Endothelial cell of umbilical vein (primary cell): ENCODE measurements around the gene AGFG2. TPM values are rescaled to one million over a fixed set of nuclear protein-coding genes. Genes with fewer than 3 reads are reported as not detected.

Experiments
- BruUV-seq: library from RNA; stranded (reverse); fragments of 400-500 nt; replicated peaks from 2 replicates; lab custom pipeline; 2021; lab: Mats Ljungman, UMichigan
- CTCF ChIA-PET: fragments of 300-600, 350-600 bp; sonication (Branson Sonifier 250); formaldehyde crosslinking; loops from one replicate; lab custom pipeline; 2021; ENCODE audit warnings: antibody characterized with exemption, inconsistent platforms; lab: Charles Lee
- POLR2A ChIA-PET: fragments of 300-600, 350-600 bp; sonication (Branson Sonifier 250); formaldehyde crosslinking; loops from one replicate; lab custom pipeline; 2021; ENCODE audit warnings: antibody characterized with exemption, inconsistent platforms; lab: Charles Lee
- DNase-seq: peaks from one replicate; pipeline ENCODE4 v3.0.0-alpha.2; 2011; ENCODE audit warnings: low read depth, low spot score
- FAIRE-seq: peaks from 2 replicates; lab custom pipeline; 2011; peaks lifted over from hg19 to GRCh38; lab: Jason Lieb, UNC
- H2AFZ ChIP-seq: 2 replicates; pipeline ENCODE4 v1.6.0; 2012; ENCODE audit warnings: low read depth, low read length, control low read depth, inconsistent platforms
- H3K27ac ChIP-seq: 2 replicates; pipeline ENCODE4 v1.5.1; 2011; ENCODE audit warnings: low read depth, mild to moderate bottlenecking, control low read depth, low read length, moderate library complexity; ENCODE audit not compliant: insufficient read depth
- H3K27me3 ChIP-seq, 2 experiments: 2 replicates each; pipeline versions ENCODE4 v1.6.0 to v1.6.1; 2011; ENCODE audit warnings: low read length in 2 of 2, mixed read lengths in 1 of 2; ENCODE audit not compliant: control insufficient read depth in 2 of 2, insufficient read depth in 2 of 2
- H3K36me3 ChIP-seq, 2 experiments: 2 replicates in 1 of 2; 3 replicates in 1 of 2; pipeline ENCODE4 v1.5.1; 2011; ENCODE audit warnings: low read length in 2 of 2, mild to moderate bottlenecking in 1 of 2, moderate library complexity in 1 of 2; ENCODE audit not compliant: control insufficient read depth in 2 of 2, insufficient read depth in 2 of 2; ENCODE audit errors: extremely low read depth in 1 of 2
- H3K4me1 ChIP-seq: 3 replicates; pipeline ENCODE4 v1.5.1; 2011; ENCODE audit warnings: mild to moderate bottlenecking, low read length; ENCODE audit not compliant: control insufficient read depth, insufficient read depth; ENCODE audit errors: extremely low read depth
- H3K4me2 ChIP-seq: 2 replicates; pipeline ENCODE4 v1.6.1; 2011; ENCODE audit warnings: low read length, control low read depth, mixed read lengths; ENCODE audit not compliant: insufficient read depth
- H3K4me3 ChIP-seq, 3 experiments: fragments of 200-600 bp in 1 of 3; sonication (generic), shearing (Covaris generic) in 1 of 3; replicated peaks in 1 of 3; 2 replicates each; pipeline ENCODE4 v1.5.1; 2011 to 2016; ENCODE audit warnings: control low read depth in 3 of 3, low read length in 3 of 3, mild to moderate bottlenecking in 2 of 3, inconsistent platforms in 1 of 3, low read depth in 1 of 3, moderate library complexity in 1 of 3; ENCODE audit not compliant: insufficient read depth in 1 of 3
- H3K79me2 ChIP-seq: 2 replicates; pipeline ENCODE4 v1.6.0; 2012; ENCODE audit warnings: low read length, inconsistent platforms; ENCODE audit not compliant: control insufficient read depth, insufficient read depth
- H3K9ac ChIP-seq: replicated peaks from 2 replicates; pipeline ENCODE3; 2011; ENCODE audit warnings: low read length, control low read depth; ENCODE audit not compliant: insufficient read depth; ENCODE audit errors: extremely low read depth
- H3K9me1 ChIP-seq: replicated peaks from 3 replicates; pipeline ENCODE4 v1.6.0; 2011; ENCODE audit warnings: mild to moderate bottlenecking, low read length; ENCODE audit not compliant: control insufficient read depth, insufficient read depth; ENCODE audit errors: extremely low read depth
- H3K9me3 ChIP-seq: replicated peaks from 2 replicates; pipeline ENCODE4 v1.5.1; 2012; ENCODE audit warnings: low read length, inconsistent platforms; ENCODE audit not compliant: control insufficient read depth, insufficient read depth
- H4K20me1 ChIP-seq: replicated peaks from 2 replicates; pipeline ENCODE3; 2011; ENCODE audit warnings: mild to moderate bottlenecking, low read length; ENCODE audit not compliant: control insufficient read depth, insufficient read depth; ENCODE audit errors: extremely low read depth
- CTCF ChIP-seq, 2 donors: IDR thresholded peaks; 1 replicate in 1 of 2; 2 replicates in 1 of 2; pipeline ENCODE4 v1.5.1; 2011; ENCODE audit warnings: low read length in 2 of 2, mild to moderate bottlenecking in 2 of 2, moderate library complexity in 2 of 2, control low read depth in 1 of 2, inconsistent platforms in 1 of 2, low read depth in 1 of 2; ENCODE audit not compliant: insufficient read depth in 1 of 2; ENCODE audit errors: extremely low read depth in 1 of 2
- EZH2 ChIP-seq: IDR thresholded peaks from 2 replicates; pipeline ENCODE4 v1.6.1; 2012; ENCODE audit warnings: borderline replicate concordance, low read depth, mild to moderate bottlenecking, moderate library complexity, low read length, inconsistent platforms; ENCODE audit not compliant: severe bottlenecking
- FOS ChIP-seq: IDR thresholded peaks from 2 replicates; pipeline ENCODE4 v1.6.1; 2011; ENCODE audit warnings: mild to moderate bottlenecking, low read length, moderate library complexity, borderline replicate concordance; ENCODE audit not compliant: insufficient read depth
- GATA2 ChIP-seq: IDR thresholded peaks from 2 replicates; pipeline ENCODE4 v1.7.0; 2011; ENCODE audit warnings: low read depth, mild to moderate bottlenecking, moderate library complexity, mixed read lengths, low read length; ENCODE audit not compliant: insufficient read length, insufficient read depth
- JUN ChIP-seq: IDR thresholded peaks from 2 replicates; pipeline ENCODE4 v1.6.1; 2011; ENCODE audit warnings: borderline replicate concordance, low read depth; ENCODE audit not compliant: insufficient read length, insufficient read depth
- MAX ChIP-seq: IDR thresholded peaks from 2 replicates; pipeline ENCODE4 v1.6.1; 2011; ENCODE audit not compliant: insufficient read depth, insufficient read length
- MYC ChIP-seq: IDR thresholded peaks from one replicate; pipeline ENCODE4 v1.6.1; 2011; ENCODE audit warnings: mild to moderate bottlenecking, low read depth, low read length
- POLR2A ChIP-seq: IDR thresholded peaks from 2 replicates; pipeline ENCODE4 v1.6.1; 2012; ENCODE audit warnings: low read depth, mild to moderate bottlenecking, control low read depth, low read length
- POLR2AphosphoS5 ChIP-seq: IDR thresholded peaks from 2 replicates; pipeline ENCODE4 v1.6.1; 2012; ENCODE audit warnings: low read depth, mild to moderate bottlenecking, control low read depth, low read length, moderate library complexity; ENCODE audit not compliant: insufficient read depth
- dilution Hi-C: fragments of 300-500 bp; cut with MboI; formaldehyde crosslinking; loops from one replicate; pipeline ENCODE4 v1.15.0; 2019; ENCODE audit warnings: low sequenced_read_pairs; ENCODE audit not compliant: extremely low pct_ligation_motif_present
- intact Hi-C: fragments of 100-400 bp; cut with micrococcal nuclease; formaldehyde crosslinking; loops from one replicate; pipeline ENCODE4 v1.10.0; 2022
- polyA plus RNA-seq, 4 experiments: library from polyadenylated mRNA; depleted of rRNA in 3 of 4; stranded (reverse) in 3 of 4; unstranded in 1 of 4; fragments of >200 nt; gene quantifications; 2 replicates each; pipeline versions ENCODE4 v1.2.1 to v1.2.3, GENCODE V29; 2011 to 2012; ENCODE audit warnings: missing spikeins in 1 of 4
- small RNA-seq: library from RNA; depleted of rRNA; stranded (forward); fragments of <200 nt; gene quantifications from one replicate; pipeline ENCODE3, GENCODE V24; 2012; ENCODE audit warnings: low replicate concordance, low read depth; ENCODE audit not compliant: insufficient read depth, insufficient read length
- total RNA-seq: library from RNA; stranded (reverse); gene quantifications from 2 replicates; pipeline ENCODE4 v1.2.3, GENCODE V29; 2021

Gene AGFG2
- total and polyA plus RNA-seq, 2 donors (not counting 3 experiments of a cell fraction or from before 2014, with no cell fraction given) = 33.6 to 44.6 TPM

- Histone ChIP-seq H3K9ac (no peak overlapping the region), H3K27ac (no peak overlapping the region), H3K9me3 (no peaks in the 10 kb centered on the region), H2AFZ (no peak overlapping the region), H3K4me3 (no peak overlapping the region), H3K27me3 (no peaks in the 10 kb centered on the region), H3K79me2 (no peaks in the 10 kb centered on the region), H3K4me1 (peaks cover 9% of the 10 kb centered on the region), H3K9me1 (no peaks in the 10 kb centered on the region), H4K20me1 (no peaks in the 10 kb centered on the region), H3K36me3 (no peaks in the 10 kb centered on the region), H3K4me2 (no peak overlapping the region)
- intact Hi-C loops = no loop called here
- no peak for DNase-seq
- TF ChIP-seq JUN (no peak), EZH2 (no peak), CTCF (IDR thresholded peaks at IDR 0.05; ENCODE audit: extremely low read depth in 1 of 2, insufficient read depth in 1 of 2, low read depth in 1 of 2, low read length in 2 of 2) (no peak), MAX (no peak), MYC (no peak), POLR2A (no peak), FOS (no peak), GATA2 (no peak), POLR2AphosphoS5 (no peak)
- FAIRE-seq = no peak
- dilution Hi-C loops = no loop called here
- POLR2A ChIA-PET = no interaction called here
- CTCF ChIA-PET = interaction anchor here (1.0 to 3.6 kb wide), 3 partner anchors 15 to 55 kb away, joined by 4 to 21 read pairs (median 9); no protein-coding TSS in a partner anchor
- no TSS peak for BruUV-seq
These were observed 75.4 kb downstream of the AGFG2 start for GRCh38 chr7:100614308-100614861.

Small RNAs within 50 kb of the gene (small RNA-seq; reads per million reads assigned to genes)
- gene RN7SL416P (not detected), gene SAP25 (not detected)

Other genes with a start within 250 kb of the AGFG2 start
- gene SPDYE3, start 231.5 kb upstream of the AGFG2 start, total RNA-seq = not detected in 2 replicates
- gene SPDYE3, start 231.5 kb upstream of the AGFG2 start, polyA plus RNA-seq = not detected in 2 replicates
- gene PILRB, start 181.1 kb upstream of the AGFG2 start, total RNA-seq = 36.5 and 42.5 TPM in 2 replicates
- gene PILRB, start 181.1 kb upstream of the AGFG2 start, polyA plus RNA-seq = 45.2 and 47.9 TPM in 2 replicates
- gene PILRA, start 165.7 kb upstream of the AGFG2 start, total RNA-seq = 0.53 and 1.3 TPM in 2 replicates
- 0.61 and 0.67 TPM in 2 replicates for gene PILRA, start 165.7 kb upstream of the AGFG2 start, polyA plus RNA-seq
- gene ZCWPW1, start 110.5 kb upstream of the AGFG2 start, total RNA-seq = 0.31 and 0.48 TPM in 2 replicates
- gene ZCWPW1, start 110.5 kb upstream of the AGFG2 start, polyA plus RNA-seq = 0.30 and 0.32 TPM in 2 replicates
- gene MEPCE, start 109.4 kb upstream of the AGFG2 start, total RNA-seq = 37.1 and 45.8 TPM in 2 replicates
- 23.3 and 24.3 TPM in 2 replicates for gene MEPCE, start 109.4 kb upstream of the AGFG2 start, polyA plus RNA-seq
- 42.4 and 46.1 TPM in 2 replicates for gene PPP1R35, start 102.7 kb upstream of the AGFG2 start, total RNA-seq
- 37.7 and 47.9 TPM in 2 replicates for gene PPP1R35, start 102.7 kb upstream of the AGFG2 start, polyA plus RNA-seq
- 1.5 and 4.1 TPM in 2 replicates for gene SPACDR, start 74.9 kb upstream of the AGFG2 start, total RNA-seq
- 1.6 and 1.9 TPM in 2 replicates for gene SPACDR, start 74.9 kb upstream of the AGFG2 start, polyA plus RNA-seq
- gene TSC22D4, start 60.0 kb upstream of the AGFG2 start, total RNA-seq = 66.3 and 84.4 TPM in 2 replicates
- 40.1 and 52.5 TPM in 2 replicates for gene TSC22D4, start 60.0 kb upstream of the AGFG2 start, polyA plus RNA-seq
- gene NYAP1, start 55.3 kb upstream of the AGFG2 start, total RNA-seq = 2.0 and 2.8 TPM in 2 replicates
- gene NYAP1, start 55.3 kb upstream of the AGFG2 start, polyA plus RNA-seq = 0.37 and 0.46 TPM in 2 replicates
- gene SAP25, start 34.7 kb downstream of the AGFG2 start, total RNA-seq = 2.4 and 3.2 TPM in 2 replicates
- 3.2 and 5.0 TPM in 2 replicates for gene SAP25, start 34.7 kb downstream of the AGFG2 start, polyA plus RNA-seq
- 56.1 and 61.5 TPM in 2 replicates for gene LRCH4, start 46.9 kb downstream of the AGFG2 start, total RNA-seq
- 32.1 and 40.6 TPM in 2 replicates for gene LRCH4, start 46.9 kb downstream of the AGFG2 start, polyA plus RNA-seq
- 0.35 and 0.38 TPM in 2 replicates for gene FBXO24, start 47.1 kb downstream of the AGFG2 start, total RNA-seq
- 0.16 and 0.37 TPM in 2 replicates for gene FBXO24, start 47.1 kb downstream of the AGFG2 start, polyA plus RNA-seq
- gene PCOLCE, start 63.2 kb downstream of the AGFG2 start, total RNA-seq = 4.3 and 4.7 TPM in 2 replicates
- 1.2 and 2.5 TPM in 2 replicates for gene PCOLCE, start 63.2 kb downstream of the AGFG2 start, polyA plus RNA-seq
- gene MOSPD3, start 73.3 kb downstream of the AGFG2 start, total RNA-seq = 24.2 and 24.4 TPM in 2 replicates
- 40.7 and 53.5 TPM in 2 replicates for gene MOSPD3, start 73.3 kb downstream of the AGFG2 start, polyA plus RNA-seq
- 0.60 and 0.95 TPM in 2 replicates for gene TFR2, start 102.3 kb downstream of the AGFG2 start, total RNA-seq
- 0.32 and 0.37 TPM in 2 replicates for gene TFR2, start 102.3 kb downstream of the AGFG2 start, polyA plus RNA-seq
- gene ACTL6B, start 117.2 kb downstream of the AGFG2 start, total RNA-seq = not detected in 2 replicates
- not detected in 2 replicates for gene ACTL6B, start 117.2 kb downstream of the AGFG2 start, polyA plus RNA-seq
- gene GNB2, start 134.5 kb downstream of the AGFG2 start, total RNA-seq = 297 and 300 TPM in 2 replicates
- 433 and 502 TPM in 2 replicates for gene GNB2, start 134.5 kb downstream of the AGFG2 start, polyA plus RNA-seq
- 37.3 and 46.3 TPM in 2 replicates for gene GIGYF1, start 155.0 kb downstream of the AGFG2 start, total RNA-seq
- gene GIGYF1, start 155.0 kb downstream of the AGFG2 start, polyA plus RNA-seq = 13.6 and 17.2 TPM in 2 replicates
- gene POP7, start 166.9 kb downstream of the AGFG2 start, total RNA-seq = 47.4 and 48.0 TPM in 2 replicates
- 48.8 and 68.2 TPM in 2 replicates for gene POP7, start 166.9 kb downstream of the AGFG2 start, polyA plus RNA-seq
- not detected in 2 replicates for gene EPO, start 181.3 kb downstream of the AGFG2 start, total RNA-seq
- not detected in 2 replicates for gene EPO, start 181.3 kb downstream of the AGFG2 start, polyA plus RNA-seq
- not detected in 2 replicates for gene ZAN, start 194.4 kb downstream of the AGFG2 start, total RNA-seq
- gene ZAN, start 194.4 kb downstream of the AGFG2 start, polyA plus RNA-seq = not detected in 2 replicates